ENCODE results near the gene ONECUT1.

- TF ChIP-seq CTCF (IDR thresholded peaks at IDR 0.05) (no peak), POLR2A (IDR thresholded peaks at IDR 0.05) (no peak)
These were observed 59.1 kb downstream of the ONECUT1 start for GRCh38 chr15:52731004-52731403.
